ENCODE measurements around the gene DOCK9.
A peak's percentile ranks its signal among the peaks of the same experiment; 100 is the strongest.

The DOCK9 gene

GRCh38 chr13:98851276-98851675 lies 126.6 kb downstream of the DOCK9 start:
- DNase-seq (ENCODE audit: low spot score) = no peak

GRCh38 chr13:98848746-98849145 lies 129.1 kb downstream of the DOCK9 start:
- no peak for DNase-seq (ENCODE audit: low spot score)

- DNase-seq (ENCODE audit: low spot score) = no peak
Measured at GRCh38 chr13:98847780-98848179, 130.1 kb downstream of the DOCK9 start.

- DNase-seq (ENCODE audit: low spot score) = no peak
Measured at GRCh38 chr13:98846986-98847385, 130.9 kb downstream of the DOCK9 start.

GRCh38 chr13:98846521-98846920 lies 131.3 kb downstream of the DOCK9 start:
- no peak for DNase-seq (ENCODE audit: low spot score)

GRCh38 chr13:98845742-98846141 lies 132.1 kb downstream of the DOCK9 start:
- no peak for DNase-seq (ENCODE audit: low spot score)

GRCh38 chr13:98844021-98844420 lies 133.8 kb downstream of the DOCK9 start:
- DNase-seq (ENCODE audit: low spot score) = no peak

GRCh38 chr13:98843482-98843877 lies 134.4 kb downstream of the DOCK9 start:
- DNase-seq (ENCODE audit: low spot score) = no peak

- DNase-seq (ENCODE audit: low spot score) = peak; percentile 87
Measured at GRCh38 chr13:98842858-98843481, 134.9 kb downstream of the DOCK9 start.

- no peak for DNase-seq (ENCODE audit: low spot score)
Measured at GRCh38 chr13:98842070-98842469, 135.8 kb downstream of the DOCK9 start.

GRCh38 chr13:98839856-98840769 lies 137.8 kb downstream of the DOCK9 start:
- DNase-seq (ENCODE audit: low spot score) = no peak

- no peak for DNase-seq (ENCODE audit: low spot score)
Measured at GRCh38 chr13:98838776-98839175, 139.1 kb downstream of the DOCK9 start.

- DNase-seq (ENCODE audit: low spot score) = no peak
Measured at GRCh38 chr13:98837896-98838295, 140.0 kb downstream of the DOCK9 start.

GRCh38 chr13:98835156-98835555 lies 142.7 kb downstream of the DOCK9 start:
- DNase-seq (ENCODE audit: low spot score) = no peak

- DNase-seq (ENCODE audit: low spot score) = no peak
Measured at GRCh38 chr13:98834254-98834960, 143.5 kb downstream of the DOCK9 start.

GRCh38 chr13:98831236-98831635 lies 146.6 kb downstream of the DOCK9 start:
- no peak for DNase-seq (ENCODE audit: low spot score)

GRCh38 chr13:98829541-98829940 lies 148.3 kb downstream of the DOCK9 start:
- DNase-seq (ENCODE audit: low spot score) = no peak

- DNase-seq (ENCODE audit: low spot score) = no peak
Measured at GRCh38 chr13:98828614-98829013, 149.2 kb downstream of the DOCK9 start.

GRCh38 chr13:98827449-98827848 lies 150.4 kb downstream of the DOCK9 start:
- DNase-seq (ENCODE audit: low spot score) = no peak

- DNase-seq (ENCODE audit: low spot score) = no peak
Measured at GRCh38 chr13:98826146-98826545, 151.7 kb downstream of the DOCK9 start.

- DNase-seq (ENCODE audit: low spot score) = no peak
Measured at GRCh38 chr13:98825659-98826058, 152.2 kb downstream of the DOCK9 start.

GRCh38 chr13:98824376-98825160 lies 153.3 kb downstream of the DOCK9 start:
- DNase-seq (ENCODE audit: low spot score) = no peak
